HG03280 (cell line): ENCODE data around the gene NAA40.

Experiments
- ATAC-seq: cut with Tn5 transposase; IDR thresholded peaks from one replicate; pipeline ENCODE4 v1.9.1; 2021; ENCODE audit warnings: mild to moderate bottlenecking, moderate library complexity; ENCODE audit not compliant: unreplicated experiment

Gene NAA40

GRCh38 chr11:63938479-63939396 lies at the start of gene NAA40:
TSS of gene NAA40 (plus strand) at chr11:63939002. CDS start at chr11:63939097, 95 bp downstream.
- ATAC-seq = peak; percentile 93

DNA sequence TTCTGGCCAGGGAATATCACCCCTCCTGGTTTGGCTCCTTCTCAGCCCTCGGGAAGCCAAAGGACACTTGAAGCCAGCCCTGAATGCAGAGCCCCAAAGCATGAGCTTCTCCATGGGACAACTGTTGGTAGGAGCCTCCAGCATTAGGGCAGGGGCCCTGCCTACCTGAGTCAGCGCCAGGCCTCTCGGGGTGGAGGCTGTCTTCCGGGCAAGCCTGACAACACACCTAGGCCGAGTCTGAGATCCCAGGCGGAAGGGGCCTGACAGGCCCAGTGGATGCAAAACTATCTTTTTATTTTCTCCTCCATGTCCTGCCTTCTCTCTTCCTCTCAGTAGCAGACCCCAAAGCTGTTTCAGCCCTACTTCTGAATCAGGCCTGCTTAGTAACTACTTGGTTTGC lies 49.5 kb upstream of the NAA40 start:
- no peak for ATAC-seq

- ATAC-seq = no peak
These were observed 48.4 kb upstream of the NAA40 start for GRCh38 chr11:63890368-63890767.

DNA sequence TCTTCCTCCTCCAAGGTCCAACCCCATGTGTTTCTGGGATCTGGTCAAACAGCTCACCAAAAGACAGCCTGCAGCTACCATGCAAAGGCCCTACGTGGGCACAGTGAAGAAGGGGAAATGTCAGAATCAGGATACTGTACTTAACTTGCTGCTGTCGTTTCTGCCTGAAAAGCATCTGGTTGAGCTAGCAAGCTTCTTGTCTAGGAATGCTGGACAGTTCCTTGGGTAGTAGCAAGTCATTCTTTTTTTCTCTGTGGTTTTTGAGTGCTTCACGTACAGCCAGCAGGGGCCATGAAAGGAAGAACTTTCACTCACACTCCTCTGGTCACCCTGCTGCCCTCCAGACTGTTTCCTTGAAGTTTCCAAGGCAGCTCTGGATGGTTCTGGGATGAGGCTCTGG lies 46.6 kb upstream of the NAA40 start:
- no peak for ATAC-seq

GRCh38 chr11:63893355-63893754 lies 45.4 kb upstream of the NAA40 start:
- ATAC-seq = no peak

DNA sequence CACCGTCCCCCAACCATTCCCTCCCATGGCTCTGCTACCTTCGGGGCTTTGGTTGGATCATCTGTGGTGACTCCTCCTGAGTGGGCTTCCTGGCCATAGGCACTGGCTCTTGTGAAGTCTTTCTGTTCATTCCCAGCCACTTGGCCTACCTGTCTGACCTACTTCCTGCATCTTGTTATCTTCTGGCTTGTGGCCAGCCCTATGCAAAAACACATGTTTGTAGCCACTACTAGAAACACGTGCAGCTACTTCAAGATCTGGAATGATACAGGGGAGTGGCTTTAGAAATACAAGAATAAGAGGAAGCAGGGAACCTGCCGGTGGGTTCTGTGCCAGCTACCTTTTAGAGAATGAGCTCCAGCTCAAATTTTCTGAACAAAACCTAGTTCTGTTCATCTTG lies 42.7 kb upstream of the NAA40 start:
- no peak for ATAC-seq

DNA sequence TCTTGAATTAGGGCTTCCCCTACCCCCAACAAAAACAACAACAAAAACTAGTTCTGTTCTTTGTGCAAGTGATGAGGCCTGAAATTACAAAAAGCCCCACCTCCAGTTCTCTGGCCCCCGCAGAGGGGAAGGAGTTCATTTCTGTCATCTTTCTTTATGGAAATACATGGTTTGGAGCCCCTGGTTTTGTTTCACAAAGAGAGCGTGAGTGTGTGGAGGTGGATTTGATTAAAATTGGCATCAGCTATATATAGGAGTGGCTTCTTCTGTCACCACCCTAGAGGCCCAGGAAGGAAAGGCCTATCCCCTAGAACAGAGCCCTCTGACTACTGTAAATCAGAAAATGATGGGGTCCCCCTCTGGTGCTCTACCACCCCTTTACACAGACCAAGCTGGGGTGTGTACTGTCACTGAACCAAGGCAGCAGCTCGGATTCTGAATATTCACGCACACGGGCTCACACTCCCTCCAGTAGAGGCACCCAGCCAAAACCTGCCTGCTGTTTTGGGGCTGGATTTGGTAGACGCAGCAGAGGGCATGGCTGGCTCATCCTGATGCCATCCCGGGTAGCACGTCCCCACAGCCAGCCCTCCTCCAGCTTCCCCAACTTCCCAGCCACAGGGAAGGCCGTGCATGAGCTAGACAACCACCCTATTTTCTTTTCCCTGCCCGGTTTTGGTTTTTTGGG lies 41.2 kb upstream of the NAA40 start:
- no peak for ATAC-seq

- no peak for ATAC-seq
These were observed 37.1 kb upstream of the NAA40 start for GRCh38 chr11:63901660-63902059.

DNA sequence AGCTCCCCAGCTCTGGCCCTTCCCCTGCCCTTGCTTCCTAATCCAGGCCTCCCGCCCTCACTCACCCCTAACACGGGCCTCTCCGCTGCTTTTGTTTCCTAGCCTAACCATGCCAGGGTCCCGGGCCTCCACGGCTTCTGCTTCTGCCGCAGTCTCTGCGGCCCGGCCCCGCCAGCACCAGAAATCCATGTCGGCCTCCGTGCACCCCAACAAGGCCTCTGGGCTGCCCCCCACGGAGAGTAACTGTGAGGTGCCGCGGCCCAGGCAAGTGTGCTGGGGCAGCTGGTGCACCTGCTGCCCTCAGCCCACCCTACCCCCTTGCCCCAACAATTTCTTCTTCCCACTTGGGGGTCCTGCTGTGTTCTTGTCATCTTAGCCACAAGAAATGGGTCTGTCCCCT lies 34.9 kb upstream of the NAA40 start:
- ATAC-seq = no peak

DNA sequence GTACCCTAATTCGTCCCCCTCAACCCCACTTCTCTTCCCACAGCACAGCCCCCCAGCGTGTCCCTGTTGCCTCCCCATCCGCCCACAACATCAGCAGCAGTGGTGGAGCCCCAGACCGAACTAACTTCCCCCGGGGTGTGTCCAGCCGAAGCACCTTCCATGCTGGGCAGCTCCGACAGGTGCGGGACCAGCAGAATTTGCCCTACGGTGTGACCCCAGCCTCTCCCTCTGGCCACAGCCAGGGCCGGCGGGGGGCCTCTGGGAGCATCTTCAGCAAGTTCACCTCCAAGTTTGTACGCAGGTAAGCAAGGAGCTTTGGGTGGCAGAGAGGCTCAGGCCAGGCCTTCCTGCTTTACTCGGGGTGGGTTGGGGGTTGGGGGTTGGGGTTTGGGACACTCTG lies 34.1 kb upstream of the NAA40 start:
- ATAC-seq = no peak

GRCh38 chr11:63905179-63905578 lies 33.6 kb upstream of the NAA40 start:
- no peak for ATAC-seq

- no peak for ATAC-seq
These were observed 32.7 kb upstream of the NAA40 start for GRCh38 chr11:63906087-63906486.

DNA sequence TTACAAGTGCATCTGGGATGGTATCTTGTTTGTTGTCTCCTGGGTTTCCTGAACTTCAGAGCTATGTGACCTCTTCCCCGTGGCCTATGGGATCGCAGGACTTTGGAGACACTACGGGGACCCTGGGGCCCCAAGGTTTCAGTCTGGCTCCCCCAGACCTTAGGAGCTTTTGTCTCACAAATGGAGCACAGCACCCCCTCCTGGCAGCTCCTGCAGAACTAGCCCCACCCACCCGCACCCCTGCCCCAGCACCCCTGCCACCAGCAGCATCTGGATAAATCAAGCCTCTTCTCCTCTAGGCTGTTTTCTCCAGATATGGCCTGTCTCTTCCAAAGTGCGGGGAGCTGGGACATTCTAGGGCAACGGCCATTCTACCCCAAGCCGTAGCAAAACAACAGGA lies 32.2 kb upstream of the NAA40 start:
- ATAC-seq = no peak

DNA sequence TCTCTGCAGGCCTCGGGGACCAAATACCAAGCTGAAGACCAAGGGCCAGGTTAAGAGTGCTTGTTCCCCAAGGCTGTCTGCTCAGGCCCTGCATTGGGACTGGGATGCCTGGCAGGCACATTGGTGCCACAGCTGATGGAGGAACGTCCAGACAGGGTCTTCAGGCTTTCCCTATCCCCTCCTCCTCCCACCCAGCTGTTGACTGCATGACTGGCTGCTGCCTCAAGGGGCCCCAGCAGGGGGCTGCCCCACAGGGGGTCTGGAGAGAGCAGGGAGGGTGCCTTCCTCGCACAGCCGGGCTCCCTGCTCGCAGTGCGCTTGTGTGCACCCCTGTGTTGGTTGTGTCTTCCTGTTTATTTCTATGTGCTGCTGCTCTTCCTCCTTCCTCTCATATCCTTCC lies 31.7 kb upstream of the NAA40 start:
- ATAC-seq = no peak

DNA sequence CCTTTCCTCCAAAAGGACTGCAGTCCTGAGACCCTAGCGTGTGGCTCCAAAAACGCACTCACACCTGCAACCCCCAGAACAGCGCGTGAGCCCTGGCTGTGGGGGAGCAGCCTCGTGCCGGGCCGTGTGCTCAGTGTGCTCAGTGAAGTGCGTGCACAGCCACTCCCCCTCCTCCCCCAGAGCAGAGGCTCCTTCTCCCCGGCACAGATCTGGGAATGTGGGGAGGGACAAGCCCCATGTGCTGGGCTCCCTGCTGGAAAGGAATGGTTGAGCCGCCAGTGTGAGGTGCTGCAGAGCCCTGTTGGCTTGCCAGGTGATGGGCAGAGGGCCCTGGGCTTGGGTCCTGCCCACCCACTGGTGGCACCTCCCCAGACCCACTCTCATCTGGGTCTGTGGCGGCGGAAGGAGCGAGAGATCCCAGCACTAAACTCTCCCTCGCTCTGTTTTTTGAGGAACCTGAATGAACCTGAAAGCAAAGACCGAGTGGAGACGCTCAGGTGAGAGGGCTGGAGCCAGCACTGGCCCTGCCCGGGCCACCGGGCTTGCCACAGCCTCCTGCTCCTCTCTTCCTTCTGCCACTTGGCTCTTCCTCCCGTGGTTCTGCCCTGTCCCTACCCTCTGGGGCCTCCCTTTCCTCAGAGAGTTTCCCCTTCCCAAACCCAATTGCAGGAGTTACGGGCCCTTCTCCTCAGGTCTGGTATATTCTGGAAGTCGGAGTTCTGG lies 30.8 kb upstream of the NAA40 start:
- no peak for ATAC-seq

DNA sequence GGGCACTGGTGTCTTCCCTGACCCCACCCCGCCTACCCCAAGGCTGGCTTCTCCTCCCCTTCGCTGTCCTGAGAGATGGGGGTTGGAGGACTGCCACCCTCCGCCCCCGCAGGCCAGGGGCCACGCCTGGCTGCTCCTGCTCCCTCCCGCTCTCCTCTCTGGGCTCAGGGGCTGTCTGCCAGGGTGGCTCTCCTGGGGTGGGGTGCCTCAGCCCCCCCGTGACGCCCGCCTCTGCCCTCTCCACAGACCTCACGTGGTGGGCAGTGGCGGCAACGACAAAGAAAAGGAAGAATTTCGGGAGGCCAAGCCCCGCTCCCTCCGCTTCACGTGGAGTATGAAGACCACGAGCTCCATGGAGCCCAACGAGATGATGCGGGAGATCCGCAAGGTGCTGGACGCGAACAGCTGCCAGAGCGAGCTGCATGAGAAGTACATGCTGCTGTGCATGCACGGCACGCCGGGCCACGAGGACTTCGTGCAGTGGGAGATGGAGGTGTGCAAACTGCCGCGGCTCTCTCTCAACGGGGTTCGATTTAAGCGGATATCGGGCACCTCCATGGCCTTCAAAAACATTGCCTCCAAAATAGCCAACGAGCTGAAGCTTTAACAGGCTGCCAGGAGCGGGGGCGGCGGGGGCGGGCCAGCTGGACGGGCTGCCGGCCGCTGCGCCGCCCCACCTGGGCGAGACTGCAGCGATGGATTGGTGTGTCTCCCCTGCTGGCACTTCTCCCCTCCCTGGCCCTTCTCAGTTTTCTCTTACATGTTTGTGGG lies 30.0 kb upstream of the NAA40 start:
- ATAC-seq = no peak

GRCh38 chr11:63909591-63910506 lies 29.0 kb upstream of the NAA40 start:
- no peak for ATAC-seq

GRCh38 chr11:63910675-63911074 lies 28.1 kb upstream of the NAA40 start:
- no peak for ATAC-seq

- no peak for ATAC-seq
These were observed 27.4 kb upstream of the NAA40 start for GRCh38 chr11:63911440-63911839.

- ATAC-seq = no peak
These were observed 26.9 kb upstream of the NAA40 start for GRCh38 chr11:63911876-63912275.
